ENCODE results near the gene CCDC106.

CCDC106 gene

DNA sequence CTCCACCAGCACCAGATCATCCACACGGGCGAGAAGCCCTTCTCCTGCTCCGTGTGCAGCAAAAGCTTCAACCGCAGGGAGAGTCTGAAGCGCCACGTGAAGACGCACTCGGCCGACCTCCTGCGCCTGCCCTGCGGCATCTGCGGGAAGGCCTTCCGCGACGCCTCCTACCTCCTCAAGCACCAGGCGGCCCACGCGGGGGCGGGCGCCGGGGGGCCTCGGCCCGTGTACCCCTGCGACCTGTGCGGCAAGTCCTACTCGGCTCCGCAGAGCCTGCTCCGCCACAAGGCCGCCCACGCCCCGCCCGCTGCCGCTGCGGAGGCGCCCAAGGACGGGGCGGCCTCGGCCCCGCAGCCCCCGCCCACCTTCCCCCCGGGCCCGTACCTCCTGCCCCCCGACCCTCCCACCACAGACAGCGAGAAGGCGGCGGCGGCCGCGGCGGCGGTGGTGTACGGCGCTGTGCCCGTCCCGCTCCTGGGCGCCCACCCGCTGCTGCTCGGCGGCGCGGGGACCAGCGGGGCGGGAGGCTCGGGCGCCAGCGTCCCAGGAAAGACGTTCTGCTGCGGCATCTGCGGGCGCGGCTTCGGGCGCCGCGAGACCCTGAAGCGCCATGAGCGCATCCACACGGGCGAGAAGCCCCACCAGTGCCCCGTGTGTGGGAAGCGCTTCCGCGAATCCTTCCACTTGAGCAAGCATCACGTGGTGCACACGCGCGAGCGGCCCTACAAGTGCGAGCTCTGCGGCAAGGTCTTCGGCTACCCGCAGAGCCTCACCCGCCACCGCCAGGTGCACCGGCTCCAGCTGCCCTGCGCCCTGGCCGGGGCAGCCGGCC is 33.1 kb upstream of the CCDC106 start:
- DNase-seq (ENCODE audit: low spot score) = no peak

DNA sequence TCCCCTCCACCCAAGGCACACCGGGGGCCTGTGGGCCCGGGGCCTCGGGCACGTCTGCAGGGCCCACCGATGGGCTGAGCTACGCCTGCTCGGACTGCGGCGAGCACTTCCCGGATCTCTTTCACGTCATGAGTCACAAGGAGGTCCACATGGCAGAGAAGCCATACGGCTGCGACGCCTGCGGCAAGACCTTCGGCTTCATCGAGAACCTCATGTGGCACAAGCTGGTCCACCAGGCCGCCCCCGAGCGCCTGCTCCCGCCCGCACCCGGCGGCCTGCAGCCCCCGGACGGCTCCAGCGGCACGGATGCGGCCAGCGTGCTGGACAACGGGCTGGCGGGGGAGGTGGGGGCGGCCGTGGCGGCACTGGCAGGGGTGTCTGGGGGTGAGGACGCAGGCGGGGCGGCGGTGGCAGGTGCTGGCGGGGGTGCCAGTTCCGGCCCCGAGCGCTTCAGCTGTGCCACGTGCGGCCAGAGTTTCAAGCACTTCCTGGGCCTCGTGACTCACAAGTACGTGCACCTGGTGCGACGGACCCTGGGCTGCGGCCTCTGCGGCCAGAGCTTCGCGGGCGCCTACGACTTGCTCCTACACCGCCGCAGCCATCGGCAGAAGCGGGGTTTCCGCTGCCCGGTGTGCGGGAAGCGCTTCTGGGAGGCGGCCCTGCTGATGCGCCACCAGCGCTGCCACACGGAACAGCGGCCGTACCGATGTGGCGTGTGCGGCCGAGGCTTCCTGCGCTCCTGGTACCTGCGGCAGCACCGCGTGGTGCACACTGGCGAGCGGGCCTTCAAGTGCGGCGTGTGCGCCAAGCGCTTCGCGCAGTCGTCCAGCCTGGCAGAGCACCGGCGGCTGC is 32.2 kb upstream of the CCDC106 start:
- no peak for DNase-seq (ENCODE audit: low spot score)

DNA sequence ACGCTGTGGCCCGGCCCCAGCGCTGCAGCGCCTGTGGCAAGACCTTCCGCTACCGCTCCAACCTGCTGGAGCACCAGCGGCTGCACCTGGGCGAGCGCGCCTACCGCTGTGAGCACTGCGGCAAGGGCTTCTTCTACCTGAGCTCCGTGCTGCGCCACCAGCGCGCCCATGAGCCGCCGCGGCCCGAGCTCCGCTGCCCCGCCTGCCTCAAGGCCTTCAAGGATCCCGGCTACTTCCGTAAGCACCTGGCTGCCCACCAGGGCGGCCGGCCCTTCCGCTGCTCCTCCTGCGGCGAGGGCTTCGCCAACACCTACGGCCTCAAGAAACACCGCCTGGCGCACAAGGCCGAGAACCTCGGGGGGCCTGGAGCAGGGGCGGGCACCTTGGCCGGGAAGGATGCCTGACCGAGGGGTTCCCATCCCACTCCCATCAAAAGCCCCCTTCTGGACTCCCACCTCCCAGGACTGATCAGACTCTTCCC is 31.6 kb upstream of the CCDC106 start:
- DNase-seq (ENCODE audit: low spot score) = no peak

DNA sequence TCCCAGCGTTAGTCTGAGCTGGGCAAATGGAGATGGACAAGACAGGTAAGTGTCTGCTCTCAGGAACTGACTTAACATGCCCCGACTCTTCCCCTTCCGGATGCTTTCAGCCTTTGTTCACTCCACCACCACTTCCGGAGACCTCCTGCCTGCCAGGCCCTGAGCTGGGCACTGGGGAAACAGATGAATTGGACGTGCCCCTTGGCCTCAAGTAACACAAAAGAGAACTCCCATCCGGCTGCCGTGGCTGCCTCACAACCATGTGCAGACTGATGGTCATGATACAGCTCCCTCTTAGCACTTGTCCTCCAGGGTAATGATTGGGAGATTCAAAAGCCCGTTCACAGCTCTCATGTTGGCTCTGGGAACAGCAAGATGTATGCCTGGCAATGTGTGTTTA is 30.6 kb upstream of the CCDC106 start:
- DNase-seq (ENCODE audit: low spot score) = no peak

DNA sequence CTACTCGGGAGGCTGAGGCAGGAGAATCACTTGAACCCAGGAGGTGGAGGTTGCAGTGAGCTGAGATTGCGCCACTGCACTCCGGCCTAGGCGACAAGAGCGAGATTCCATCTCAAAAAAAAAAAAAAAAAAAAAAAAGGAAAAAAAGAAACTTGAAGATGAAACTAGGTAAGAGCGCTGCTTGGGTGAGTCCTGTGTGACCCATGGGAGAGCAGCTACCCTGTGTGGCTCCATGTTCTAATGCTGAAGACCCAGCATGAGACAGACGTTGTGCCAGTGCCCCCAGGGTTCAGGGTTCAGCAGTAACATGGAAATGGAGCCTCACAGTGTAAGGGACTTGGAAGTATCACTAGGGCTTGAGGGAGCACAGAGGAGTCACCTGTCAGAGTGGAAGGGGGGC is 29.6 kb upstream of the CCDC106 start:
- no peak for DNase-seq (ENCODE audit: low spot score)

DNA sequence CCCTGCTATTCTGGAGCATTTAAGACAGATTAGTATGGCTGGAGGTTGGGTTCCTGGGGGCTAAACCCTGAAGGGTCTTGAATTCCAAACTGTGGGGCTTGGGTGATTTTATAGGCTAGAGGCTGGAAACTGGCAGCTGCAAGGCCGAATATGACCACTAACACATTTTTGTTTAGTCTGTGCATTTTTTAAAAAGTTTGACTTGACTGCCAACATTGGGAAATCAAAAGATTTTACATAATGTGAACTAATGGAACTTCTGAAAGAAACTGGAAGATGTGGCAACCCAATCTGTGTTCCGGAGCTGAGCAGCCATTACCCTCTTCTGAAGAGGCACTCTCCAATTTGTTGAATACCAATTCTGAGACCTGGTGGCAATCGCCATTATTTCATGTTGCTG is 28.7 kb upstream of the CCDC106 start:
- no peak for DNase-seq (ENCODE audit: low spot score)

DNA sequence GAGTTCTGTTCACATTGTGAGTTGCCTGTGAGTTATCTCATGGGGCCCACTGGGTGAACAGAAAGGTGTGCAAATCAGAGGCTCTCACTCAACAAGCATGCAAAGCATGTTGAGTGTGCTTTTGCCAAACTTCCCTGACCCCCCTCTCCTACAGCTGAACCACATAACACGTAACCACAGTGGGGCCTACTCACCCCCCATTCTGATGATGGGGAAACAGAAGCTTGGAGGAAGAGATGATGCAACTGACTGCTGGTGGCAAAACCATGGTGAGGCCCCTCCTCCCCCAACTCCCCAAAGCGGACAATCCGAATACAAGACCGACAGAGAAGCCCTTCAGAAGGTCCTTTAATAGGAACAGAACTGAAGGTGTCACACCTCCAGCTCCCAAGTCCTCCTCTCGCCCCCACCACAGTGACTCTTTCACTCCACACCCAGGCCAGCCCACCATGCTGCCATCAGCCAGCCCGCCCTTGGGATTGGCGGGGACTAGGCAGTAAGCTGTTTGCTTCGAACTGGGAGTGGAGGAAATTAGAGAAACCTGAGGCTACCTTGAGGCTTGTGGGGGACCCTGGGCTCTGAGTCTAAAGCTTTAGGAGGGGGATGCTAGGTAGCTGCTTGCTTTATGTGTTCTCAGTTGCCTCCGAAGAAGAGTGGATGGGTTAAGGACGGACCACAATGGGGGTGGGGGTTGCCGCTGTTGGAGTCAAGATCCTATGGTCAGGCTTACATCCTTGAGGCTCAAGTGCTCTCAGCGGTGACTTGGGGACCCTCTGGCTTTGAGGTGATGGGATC is 27.4 kb upstream of the CCDC106 start:
- no peak for DNase-seq (ENCODE audit: low spot score)

DNA sequence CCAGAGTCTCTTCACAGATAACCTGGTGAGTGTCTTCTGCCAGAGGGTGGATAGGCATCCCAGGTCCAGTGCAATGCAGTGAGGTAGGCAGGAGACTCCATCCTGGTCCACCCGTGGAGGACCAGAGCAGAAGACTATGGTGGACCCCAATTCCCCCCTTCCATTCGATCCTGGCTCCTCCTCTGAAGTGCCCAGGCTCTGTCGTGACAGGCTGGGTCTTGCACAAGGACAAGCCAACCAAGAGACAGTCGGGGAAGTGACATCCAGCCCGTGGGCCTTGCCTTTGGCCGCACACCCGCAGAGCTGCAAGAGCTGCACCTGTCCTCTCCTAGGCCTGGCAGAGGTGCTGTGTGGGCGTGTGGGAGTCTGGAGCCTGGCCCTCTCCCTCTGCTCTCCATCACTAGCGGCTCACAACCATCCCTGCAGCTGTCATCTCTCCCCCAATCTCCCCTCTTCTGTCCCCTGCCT is 26.8 kb upstream of the CCDC106 start:
- DNase-seq (ENCODE audit: low spot score) = no peak

DNA sequence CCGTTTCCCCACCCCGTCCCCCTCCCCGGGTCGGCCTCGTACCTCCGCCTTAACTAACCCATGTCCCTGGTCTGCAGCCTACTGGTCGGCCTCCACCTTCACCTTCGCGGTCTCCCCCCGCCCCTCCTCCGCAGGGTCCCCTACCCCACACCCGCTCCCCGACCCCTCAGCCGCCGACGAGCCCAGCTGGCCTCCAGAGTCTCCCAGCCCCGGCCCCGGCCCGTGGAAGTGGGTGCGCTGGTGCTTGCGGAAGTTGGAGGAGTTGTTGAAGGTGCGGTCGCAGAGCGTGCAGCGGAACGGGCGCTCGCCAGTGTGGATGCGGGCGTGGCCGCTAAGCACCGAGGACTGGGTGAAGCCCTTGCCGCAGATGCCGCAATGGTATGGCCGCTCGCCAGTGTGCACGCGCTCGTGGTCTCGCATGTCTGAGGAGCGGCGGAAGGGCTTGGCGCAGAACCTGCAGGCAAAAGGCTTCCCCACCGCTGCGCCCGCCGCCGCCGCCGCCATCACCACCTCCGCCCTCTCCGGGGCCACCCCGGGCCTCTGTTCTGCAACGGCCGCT is 26.3 kb upstream of the CCDC106 start:
- DNase-seq (ENCODE audit: low spot score) = no peak

DNA sequence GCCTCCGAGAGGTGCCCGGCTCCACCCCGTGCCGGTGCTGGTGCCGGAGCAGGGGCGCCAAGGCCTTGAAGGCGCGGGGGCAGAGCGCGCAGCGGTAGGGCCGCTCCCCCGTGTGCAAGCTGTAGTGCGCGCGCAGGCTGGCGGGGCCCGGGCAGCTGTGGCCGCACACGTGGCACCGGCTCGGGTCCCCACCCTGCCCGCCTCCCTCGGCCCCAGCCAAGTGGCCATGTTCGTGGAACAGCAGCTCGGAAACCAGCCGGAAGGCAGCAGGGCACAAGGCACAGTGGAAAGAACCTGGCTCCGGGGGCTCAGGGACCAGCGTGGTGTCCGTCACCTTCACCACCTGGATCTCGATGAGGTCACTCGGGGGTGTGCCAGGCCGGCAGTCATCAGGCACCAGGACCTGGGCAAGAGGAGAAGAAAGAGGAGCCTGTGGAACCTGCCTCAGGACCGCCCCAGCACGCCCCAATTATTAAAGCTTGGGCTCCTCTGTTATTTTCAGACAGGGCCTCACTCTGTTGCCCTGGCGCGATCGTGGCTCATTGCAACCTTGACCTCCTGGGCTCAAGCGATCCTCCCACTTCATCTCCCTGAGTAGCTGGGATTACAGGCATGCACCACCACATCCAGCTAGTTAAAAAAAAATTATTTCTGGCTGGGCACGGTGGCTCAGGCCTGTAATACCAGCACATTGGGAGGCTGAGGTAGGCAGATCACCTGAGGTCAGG is 25.6 kb upstream of the CCDC106 start:
- no peak for DNase-seq (ENCODE audit: low spot score)

DNA sequence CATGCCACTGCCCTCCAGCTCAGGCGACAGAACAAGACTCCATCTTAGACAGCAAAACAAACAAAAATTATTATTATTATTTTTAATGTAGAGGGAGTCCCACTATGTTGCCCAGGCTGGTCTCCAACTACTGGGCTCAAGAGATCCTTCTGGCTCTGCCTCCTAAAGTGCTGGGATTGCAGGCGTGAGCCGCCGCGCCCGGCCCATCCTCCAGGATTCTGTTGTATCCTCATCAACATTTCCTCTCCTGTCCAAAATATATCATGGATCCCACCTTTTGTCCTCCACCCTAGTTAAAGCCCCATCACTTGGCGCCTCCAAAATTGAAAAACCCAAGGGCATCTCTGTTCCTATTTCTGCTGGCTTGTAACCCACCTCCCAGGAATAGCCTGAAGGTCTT is 24.9 kb upstream of the CCDC106 start:
- no peak for DNase-seq (ENCODE audit: low spot score)

DNA sequence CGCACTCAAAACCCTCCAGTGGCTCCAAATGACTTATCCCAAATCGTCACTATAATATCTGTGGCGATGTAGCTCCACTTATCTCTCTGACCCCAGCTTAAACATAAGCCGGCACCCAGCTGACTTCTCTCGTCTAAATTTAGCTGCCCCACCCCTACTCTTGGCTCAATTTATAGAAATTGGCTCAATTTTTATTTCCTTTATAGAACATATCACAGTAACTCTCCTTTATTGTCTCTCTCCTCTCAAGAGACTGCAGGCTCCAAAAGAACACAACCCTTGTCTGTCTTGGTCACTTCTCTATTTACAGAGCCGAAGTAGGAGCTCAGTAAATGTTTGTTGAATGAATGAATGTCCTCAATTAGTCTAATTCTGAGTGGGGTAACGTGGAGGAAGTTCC is 24.5 kb upstream of the CCDC106 start:
- no peak for DNase-seq (ENCODE audit: low spot score)

DNA sequence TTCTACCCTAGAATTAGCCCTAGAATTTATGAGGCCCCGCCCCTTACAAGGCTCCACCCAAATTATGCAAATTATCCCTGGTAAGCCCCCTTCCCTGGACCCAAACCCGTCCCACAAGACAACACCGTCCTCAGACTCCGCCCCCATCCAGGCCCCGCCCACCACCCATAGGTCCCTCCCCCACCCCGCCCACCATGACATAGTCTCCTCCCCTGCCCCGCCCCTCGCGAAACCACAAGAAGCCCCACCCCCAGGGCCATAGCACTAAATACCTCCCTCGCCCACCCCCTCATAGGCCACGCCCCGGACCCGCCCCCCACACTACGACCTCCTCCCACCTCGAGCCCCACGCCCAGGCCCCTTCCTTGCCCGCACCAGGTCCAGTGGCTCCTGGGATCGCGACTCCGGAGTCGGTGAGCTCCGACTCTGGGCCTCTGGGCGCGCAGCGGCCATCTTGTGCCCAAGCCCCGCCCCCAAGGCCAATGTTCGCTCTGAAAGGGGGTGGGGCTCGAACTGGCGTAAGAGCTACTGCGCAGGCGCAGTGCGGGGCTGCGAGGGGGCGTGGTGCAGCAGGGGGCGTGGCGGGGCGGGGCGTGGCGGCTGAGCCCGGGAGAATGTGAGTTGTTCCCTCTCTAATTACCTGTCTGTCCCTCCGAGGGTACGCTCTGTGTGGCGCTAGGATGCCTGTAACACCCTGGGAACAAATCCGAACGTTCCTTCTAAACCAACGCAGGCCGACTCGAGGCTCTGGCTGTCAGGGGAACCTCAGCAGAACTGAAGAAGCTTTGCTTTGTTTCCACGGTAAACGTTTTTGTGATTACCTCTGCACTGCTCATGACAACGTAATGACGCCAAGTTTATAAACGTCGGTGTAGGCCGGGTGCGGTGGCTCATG is 23.7 kb upstream of the CCDC106 start, which contains the start of gene ZNF784:
Gene ZNF784 (minus strand): TSS at position 458 of the 895 bp plus-strand sequence. CDS start 5 bp downstream, at position 453.
- DNase-seq (ENCODE audit: low spot score) = peak; percentile 97

DNA sequence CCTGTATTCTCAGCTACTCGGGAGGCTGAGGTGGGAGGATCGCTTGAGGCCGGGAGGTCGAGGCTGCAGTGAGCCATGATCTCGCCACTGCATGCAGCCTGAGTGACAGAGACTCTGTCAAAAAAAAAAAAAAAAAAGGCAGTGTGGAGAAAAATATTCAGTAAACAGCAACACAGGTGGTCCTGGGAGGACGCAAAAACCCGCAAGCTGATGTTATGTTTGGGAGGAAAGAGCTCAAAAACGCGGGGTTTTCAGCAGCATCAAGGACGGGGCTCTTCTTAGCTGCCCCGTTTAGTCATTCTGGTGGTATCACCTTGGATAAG is 23.0 kb upstream of the CCDC106 start:
- DNase-seq (ENCODE audit: low spot score) = no peak

DNA sequence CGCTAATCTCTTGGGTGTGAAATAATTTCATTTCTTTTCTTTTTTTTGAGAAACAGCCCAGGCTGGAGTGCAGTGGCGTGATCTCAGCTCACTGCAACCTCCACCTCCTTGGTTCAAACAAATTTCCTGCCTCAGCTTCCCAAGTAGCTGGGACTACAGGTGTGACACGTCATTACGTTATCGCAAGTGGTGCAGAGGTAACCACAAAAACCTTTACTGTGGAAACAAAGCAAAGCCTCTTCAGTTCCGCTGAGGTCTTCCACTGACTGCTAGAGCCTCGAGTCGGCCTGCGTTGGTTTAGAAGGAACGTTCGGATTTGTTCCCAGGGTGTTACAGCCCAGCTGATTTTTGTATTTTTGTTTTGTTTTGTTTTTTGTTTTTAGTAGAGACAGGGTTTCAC is 21.7 kb upstream of the CCDC106 start:
- no peak for DNase-seq (ENCODE audit: low spot score)

DNA sequence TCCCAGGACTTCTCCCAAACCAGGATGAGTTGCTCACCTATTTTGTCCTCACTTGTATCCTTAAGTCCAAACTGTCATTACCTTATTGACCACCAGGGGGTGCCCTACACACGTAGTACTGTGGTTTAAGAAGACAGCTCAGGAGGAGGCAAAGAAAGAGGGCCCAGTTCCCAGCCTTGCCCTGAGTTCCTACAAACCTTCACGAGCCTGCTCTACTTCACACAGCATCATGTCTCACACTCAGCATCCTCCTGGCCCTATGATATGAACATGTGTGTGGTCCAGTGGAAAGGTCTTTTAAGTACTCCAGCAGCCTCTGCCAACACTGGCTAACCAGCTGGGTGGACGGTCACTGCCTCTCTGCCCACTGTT is 15.6 kb upstream of the CCDC106 start:
- peak; percentile 70 for DNase-seq (ENCODE audit: low spot score)

DNA sequence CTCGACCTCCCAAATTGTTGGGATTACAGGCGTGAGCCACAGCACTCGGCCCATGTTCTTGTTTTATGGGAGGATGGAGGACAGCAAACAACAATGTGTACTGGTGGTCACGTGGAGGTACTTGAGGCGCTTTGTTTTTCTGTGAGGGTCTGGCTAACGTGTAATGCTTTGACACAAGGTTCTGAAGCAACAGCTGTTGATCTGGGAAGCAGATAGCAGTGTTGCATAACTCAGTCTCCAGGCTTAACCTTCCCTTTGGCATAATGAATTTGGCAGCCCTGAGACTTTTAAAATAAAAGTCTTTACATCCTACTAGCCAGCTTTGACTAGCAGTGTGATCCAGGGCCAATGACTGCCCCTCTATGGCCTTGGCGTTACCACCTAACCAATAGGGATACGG is 14.2 kb upstream of the CCDC106 start:
- DNase-seq (ENCODE audit: low spot score) = no peak

DNA sequence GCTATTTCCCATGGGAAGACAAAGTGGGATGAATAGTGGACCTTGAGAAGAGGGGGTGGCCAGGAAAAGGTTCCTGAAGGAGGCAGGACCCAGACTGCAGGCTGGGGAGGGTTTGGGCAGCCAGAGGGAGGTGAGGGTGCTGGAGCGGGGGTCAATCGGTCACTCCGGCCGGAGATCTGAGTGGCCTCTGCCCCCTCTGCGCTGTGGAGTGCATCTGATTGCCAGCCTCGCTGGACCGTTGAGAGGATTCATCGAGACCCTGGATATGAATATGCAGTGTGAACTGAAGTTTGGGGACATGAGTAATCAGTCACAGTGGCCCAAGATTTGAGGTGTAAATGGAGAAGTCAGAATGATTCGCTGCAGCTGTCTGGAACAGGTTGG is 12.7 kb upstream of the CCDC106 start:
- no peak for DNase-seq (ENCODE audit: low spot score)

DNA sequence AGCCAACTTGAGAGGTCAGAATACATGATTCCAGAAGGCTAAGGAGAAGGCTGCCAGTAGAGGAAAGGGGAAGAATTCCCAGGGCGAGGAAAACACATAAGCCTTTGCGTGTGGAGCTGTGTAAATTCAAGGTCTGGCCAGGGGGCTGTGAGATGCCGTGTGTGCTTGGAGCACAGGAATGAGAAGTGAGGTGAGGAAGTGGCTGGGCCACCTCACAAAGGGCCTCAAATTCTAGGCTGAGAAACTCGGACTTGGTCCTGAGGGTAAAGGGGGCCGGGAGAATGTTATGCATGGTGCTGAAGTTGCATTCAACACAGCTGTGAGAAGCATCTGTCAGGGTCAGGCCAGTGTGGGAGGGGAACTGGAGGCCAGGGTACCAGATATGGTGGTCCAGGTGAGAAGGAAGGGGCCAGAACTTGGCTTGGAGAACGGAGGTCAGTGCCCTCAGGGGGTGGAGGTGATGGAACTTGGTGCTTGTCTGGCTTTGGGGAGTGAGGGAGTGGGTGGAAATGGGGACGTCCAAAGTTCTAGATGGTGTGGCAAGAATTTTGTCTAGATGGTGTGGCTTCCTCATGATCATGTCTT is 12.1 kb upstream of the CCDC106 start:
- DNase-seq (ENCODE audit: low spot score) = no peak

DNA sequence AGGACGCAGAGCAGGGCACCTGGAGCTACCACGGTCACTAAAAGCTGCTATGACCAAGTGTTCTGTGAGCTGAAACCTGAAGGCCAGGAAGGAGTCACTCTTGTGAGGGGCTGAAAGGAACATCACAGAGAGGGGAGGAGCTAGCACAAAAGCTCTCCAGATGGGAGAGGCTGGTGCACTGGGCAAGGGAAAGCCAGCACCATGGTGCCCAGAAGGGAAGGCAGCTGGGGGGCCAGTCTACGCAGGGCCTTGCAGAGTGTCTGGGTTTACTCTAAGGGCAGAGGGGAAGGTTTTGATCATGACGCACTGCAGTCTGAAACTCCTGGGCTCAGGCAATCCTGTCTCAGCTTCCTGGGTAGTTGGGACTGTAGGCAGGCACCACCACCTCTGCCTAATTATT is 11.3 kb upstream of the CCDC106 start:
- DNase-seq (ENCODE audit: low spot score) = no peak

All from D341Med (cell line).